Stomach smooth muscle (tissue), 2 donors: ENCODE results near the gene CSNK1A1L.

Experiments used
- H3K27ac ChIP-seq: one replicate; pipeline ENCODE4 v1.7.0; 2013; ENCODE audit warnings: mild to moderate bottlenecking, low read length, inconsistent platforms
- H3K27me3 ChIP-seq, 2 donors: one replicate each; pipeline ENCODE4 v1.7.0; 2013; ENCODE audit warnings: low read length in 2 of 2; ENCODE audit not compliant: insufficient read depth in 2 of 2, control insufficient read depth in 1 of 2
- H3K36me3 ChIP-seq, 2 donors: one replicate each; pipeline ENCODE4 v1.7.0; 2013; ENCODE audit warnings: low read length in 2 of 2; ENCODE audit not compliant: control insufficient read depth in 2 of 2, insufficient read depth in 2 of 2
- H3K4me1 ChIP-seq: one replicate; pipeline ENCODE4 v1.7.0; 2013; ENCODE audit warnings: low read length; ENCODE audit not compliant: control insufficient read depth, insufficient read depth
- H3K4me3 ChIP-seq, 2 donors: one replicate each; pipeline ENCODE4 v1.7.0; 2013; ENCODE audit warnings: low read length in 2 of 2
- H3K9ac ChIP-seq, 2 donors: one replicate each; pipeline ENCODE4 v1.7.0; 2013; ENCODE audit warnings: low read length in 2 of 2, mild to moderate bottlenecking in 1 of 2
- H3K9me3 ChIP-seq, 2 donors: one replicate each; pipeline ENCODE4 v1.7.0; 2013; ENCODE audit warnings: low read length in 2 of 2; ENCODE audit not compliant: control insufficient read depth in 2 of 2
- donor health status: healthy.
- donor health status: Pancreatic carcinoma.

CSNK1A1L gene

DNA sequence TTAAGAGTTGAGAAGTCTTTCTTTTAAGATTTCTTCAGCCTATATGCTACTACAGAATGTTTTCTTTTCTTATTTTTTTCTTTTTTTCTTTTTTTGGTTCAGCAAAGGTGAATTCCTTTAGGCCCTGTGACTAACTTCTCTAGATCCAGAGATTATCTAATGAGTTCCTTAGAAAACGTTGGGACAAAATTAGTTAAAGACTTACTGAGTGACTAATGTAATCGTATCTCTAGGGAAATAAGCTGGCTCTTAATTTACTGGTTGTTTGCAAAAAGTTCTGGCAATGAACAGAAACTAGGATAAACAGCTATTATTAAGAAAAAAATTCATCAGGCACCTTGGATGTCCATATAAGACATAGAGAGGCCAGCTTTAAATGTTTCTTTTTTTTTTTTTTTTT is 30.7 kb upstream of the CSNK1A1L start:
- Histone ChIP-seq H3K9ac (no peak overlapping the region), H3K4me3 (no peak overlapping the region), H3K4me1 (no peaks in the 10 kb centered on the region), H3K27me3 (no peaks in the 10 kb centered on the region), H3K9me3 (no peaks in the 10 kb centered on the region), H3K27ac (no peak overlapping the region), H3K36me3 (no peaks in the 10 kb centered on the region)

DNA sequence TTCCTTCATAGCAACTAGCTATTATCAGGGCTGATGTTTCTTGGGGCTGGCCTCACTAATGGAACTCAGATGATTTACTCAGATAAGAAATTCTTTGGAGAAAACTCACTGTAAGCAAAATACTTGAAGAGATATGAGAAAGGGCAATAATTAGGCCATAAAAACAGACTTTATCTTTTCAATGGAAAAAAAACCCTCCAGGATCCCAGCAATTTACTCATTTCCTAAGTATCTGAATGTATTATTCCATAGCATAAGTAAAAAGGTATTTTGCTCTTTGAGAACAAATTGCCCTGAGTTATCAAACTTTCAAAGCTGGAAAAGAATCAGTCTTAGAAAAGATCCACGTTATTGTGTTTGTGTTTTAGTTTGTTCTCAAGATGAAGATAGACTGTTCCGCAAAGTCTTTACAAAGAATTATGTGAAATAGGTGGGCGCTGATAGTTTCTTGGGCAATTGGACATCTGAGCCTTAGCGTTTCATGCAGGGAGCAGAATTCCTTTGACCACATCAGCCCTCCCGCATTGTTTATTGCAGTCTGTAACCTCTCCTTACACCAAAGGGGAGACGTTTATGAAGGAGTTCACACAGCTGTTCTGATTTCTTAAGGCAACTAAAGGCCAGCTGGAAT is 29.1 kb upstream of the CSNK1A1L start:
- no peak overlapping the region for H3K4me3 ChIP-seq
- no peak overlapping the region for H3K9ac ChIP-seq
- H3K27ac ChIP-seq = no peak overlapping the region
- H3K36me3 ChIP-seq = no peaks in the 10 kb centered on the region
- no peaks in the 10 kb centered on the region for H3K4me1 ChIP-seq
- H3K9me3 ChIP-seq = no peaks in the 10 kb centered on the region
- H3K27me3 ChIP-seq = no peaks in the 10 kb centered on the region

DNA sequence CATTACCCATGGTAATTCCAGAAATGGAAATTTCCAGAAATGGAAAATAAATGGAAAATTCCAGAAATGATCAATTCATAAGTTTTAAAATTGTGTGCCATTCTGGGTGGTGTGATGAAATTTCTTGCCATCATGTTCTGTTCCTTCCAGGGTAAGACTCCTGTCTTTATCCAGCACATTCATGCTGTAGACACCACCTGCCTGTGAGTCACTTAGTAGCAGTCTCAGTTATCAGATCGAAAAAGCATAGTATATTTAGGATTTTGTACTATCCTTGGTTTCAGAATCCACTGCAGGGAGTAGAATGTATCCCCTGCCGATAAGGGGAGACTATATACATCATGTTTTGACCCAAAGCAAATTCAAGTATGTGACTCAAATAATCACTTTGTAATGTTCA is 26.7 kb upstream of the CSNK1A1L start:
- Histone ChIP-seq H3K27me3 (no peaks in the 10 kb centered on the region), H3K9ac (no peak overlapping the region), H3K4me3 (no peak overlapping the region), H3K36me3 (no peaks in the 10 kb centered on the region), H3K4me1 (peaks cover 6% of the 10 kb centered on the region), H3K27ac (no peak overlapping the region), H3K9me3 (no peaks in the 10 kb centered on the region)

DNA sequence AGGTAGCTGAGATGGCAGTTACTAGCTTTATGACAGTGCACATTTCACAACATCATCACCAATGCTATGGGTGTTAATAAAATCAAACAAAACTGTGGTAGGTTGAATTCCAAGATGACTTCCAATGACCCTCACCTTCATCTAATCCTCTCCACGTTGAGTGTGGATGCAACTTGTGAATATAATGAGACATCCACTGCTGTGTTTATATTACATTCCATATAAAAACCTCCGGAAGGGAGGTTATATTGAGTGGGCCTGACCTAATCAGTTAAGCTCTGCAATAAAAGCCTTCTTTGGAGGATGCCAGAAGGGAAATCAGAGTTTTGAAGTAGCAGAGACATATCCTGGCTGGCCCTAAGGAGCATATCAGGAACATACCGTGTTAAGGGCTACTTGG is 25.6 kb upstream of the CSNK1A1L start:
- Histone ChIP-seq H3K9me3 (no peaks in the 10 kb centered on the region), H3K27me3 (no peaks in the 10 kb centered on the region), H3K27ac (no peak overlapping the region), H3K4me1 (peaks cover 7% of the 10 kb centered on the region), H3K9ac (no peak overlapping the region), H3K4me3 (no peak overlapping the region), H3K36me3 (no peaks in the 10 kb centered on the region)

DNA sequence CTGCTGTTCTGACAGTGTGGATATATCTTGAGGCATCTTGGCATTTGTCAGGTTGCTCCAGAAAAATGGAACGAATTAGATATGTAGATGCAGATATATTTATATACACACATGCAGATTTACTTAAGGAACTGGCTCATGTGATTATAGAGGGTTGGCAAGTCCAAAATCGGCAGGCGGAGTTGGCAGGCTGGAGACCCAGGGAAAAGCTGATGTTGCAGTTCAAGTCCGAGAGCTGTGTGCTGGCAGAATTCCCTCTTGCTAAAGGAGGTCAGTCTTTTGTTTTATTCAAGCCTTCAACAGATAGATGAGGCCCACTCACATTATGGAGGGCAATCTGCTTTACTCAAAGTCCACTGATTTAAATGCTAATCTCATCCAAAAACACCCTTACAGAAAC is 24.4 kb upstream of the CSNK1A1L start:
- Histone ChIP-seq H3K4me1 (peaks cover 7% of the 10 kb centered on the region), H3K4me3 (no peak overlapping the region), H3K27ac (no peak overlapping the region), H3K9me3 (no peaks in the 10 kb centered on the region), H3K9ac (no peak overlapping the region), H3K36me3 (no peaks in the 10 kb centered on the region), H3K27me3 (no peaks in the 10 kb centered on the region)

DNA sequence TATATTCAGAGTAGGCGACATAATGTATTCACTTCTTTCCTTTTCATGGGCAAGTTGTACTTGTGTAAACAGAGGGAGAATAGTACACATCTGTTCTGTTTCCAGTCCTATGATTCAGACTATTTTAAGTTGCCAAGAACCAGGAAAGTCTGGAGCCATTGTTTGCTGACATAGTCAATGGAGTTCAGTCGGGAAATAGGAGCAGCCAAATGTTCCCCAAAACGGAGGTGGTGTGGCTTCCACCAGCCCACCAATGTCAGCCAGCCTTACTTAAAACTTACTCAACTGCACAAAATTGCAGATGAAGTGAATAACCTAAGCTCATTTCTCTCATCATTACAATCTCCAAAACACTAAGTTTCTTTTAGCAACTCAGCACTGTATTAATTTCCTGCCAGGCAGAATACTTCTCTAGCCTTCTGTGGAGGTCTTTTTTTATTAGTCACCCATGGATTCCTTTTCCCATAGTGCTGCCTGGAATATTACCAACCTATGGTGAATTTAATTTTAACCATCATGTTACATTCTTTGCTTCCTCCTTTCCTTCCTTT is 22.3 kb upstream of the CSNK1A1L start:
- H3K4me1 ChIP-seq = peaks cover 7% of the 10 kb centered on the region
- peak overlapping the region in 1 of 2 donors; percentile 7 for H3K4me3 ChIP-seq
- no peaks in the 10 kb centered on the region for H3K27me3 ChIP-seq
- H3K27ac ChIP-seq = peak overlapping the region; percentile 42
- H3K9me3 ChIP-seq = no peaks in the 10 kb centered on the region
- H3K36me3 ChIP-seq = no peaks in the 10 kb centered on the region
- H3K9ac ChIP-seq = peak overlapping the region in 1 of 2 donors; percentile 23

DNA sequence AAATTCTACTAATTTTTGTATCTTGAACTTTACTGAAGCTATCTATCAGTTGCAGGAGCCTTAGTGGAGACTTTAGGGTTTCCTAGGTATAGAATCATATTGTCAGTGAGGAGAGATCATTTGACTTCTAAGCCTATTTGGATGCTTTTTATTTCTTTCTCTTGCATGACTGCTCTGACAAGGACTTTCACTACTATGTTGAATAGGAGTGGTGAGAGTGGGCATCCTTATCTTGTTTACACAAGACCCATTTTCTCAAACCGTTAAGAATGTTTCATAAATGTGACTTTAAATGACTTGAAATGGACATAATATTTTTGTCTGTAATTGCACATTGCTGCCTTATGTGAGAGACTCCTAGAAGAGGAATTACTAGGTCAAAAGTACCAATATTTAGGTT is 17.9 kb upstream of the CSNK1A1L start:
- no peak overlapping the region for H3K27ac ChIP-seq
- H3K9ac ChIP-seq = no peak overlapping the region
- no peaks in the 10 kb centered on the region for H3K27me3 ChIP-seq
- H3K4me3 ChIP-seq = no peak overlapping the region
- peaks cover 4% of the 10 kb centered on the region for H3K4me1 ChIP-seq
- H3K9me3 ChIP-seq = no peaks in the 10 kb centered on the region
- no peaks in the 10 kb centered on the region for H3K36me3 ChIP-seq

DNA sequence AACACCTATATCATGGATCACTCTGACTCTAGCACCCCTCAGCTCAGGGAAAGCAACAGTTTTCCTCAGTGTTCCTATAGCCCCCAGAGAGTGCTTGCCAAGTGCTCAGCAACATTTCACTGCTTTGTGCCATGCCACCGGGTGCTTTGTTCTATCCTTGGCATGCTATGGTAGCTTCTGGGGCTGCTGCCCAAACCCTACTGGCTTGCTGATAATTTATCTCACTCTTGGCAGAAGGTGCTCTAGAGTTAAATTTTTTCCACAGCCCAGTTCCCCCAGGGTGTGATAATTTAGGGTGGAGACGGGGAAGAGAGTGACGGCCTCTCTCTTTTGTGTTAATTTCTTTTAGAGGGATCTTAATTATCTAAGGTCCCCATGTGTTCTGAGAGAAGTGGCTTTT is 12.6 kb upstream of the CSNK1A1L start:
- Histone ChIP-seq H3K4me1 (peaks cover 3% of the 10 kb centered on the region), H3K9me3 (no peaks in the 10 kb centered on the region), H3K9ac (no peak overlapping the region), H3K4me3 (peak overlapping the region in 1 of 2 donors; percentile 35), H3K27ac (no peak overlapping the region), H3K36me3 (no peaks in the 10 kb centered on the region), H3K27me3 (no peaks in the 10 kb centered on the region)

DNA sequence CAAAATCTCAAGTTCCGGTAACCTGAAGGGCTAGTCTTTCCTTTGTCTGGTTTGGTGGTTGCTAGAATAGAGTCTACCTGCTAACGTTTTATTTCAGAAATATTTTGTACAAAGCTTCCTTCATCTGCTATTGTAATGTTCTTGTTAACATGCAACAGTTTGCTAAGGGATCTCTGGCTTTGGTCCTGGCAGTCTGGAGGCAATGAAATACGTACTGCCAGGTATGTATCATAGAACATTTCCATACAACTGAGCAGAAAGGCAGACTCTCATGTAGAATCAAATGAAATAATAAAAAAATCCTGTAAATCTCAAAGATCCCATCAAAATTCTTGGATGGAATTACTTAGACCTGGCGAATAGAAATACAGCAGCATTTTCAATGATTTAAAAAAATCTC is 8.8 kb upstream of the CSNK1A1L start:
- Histone ChIP-seq H3K4me3 (no peak overlapping the region), H3K27me3 (no peaks in the 10 kb centered on the region), H3K27ac (no peak overlapping the region), H3K4me1 (peaks cover 3% of the 10 kb centered on the region), H3K9me3 (no peaks in the 10 kb centered on the region), H3K36me3 (no peaks in the 10 kb centered on the region), H3K9ac (no peak overlapping the region)

DNA sequence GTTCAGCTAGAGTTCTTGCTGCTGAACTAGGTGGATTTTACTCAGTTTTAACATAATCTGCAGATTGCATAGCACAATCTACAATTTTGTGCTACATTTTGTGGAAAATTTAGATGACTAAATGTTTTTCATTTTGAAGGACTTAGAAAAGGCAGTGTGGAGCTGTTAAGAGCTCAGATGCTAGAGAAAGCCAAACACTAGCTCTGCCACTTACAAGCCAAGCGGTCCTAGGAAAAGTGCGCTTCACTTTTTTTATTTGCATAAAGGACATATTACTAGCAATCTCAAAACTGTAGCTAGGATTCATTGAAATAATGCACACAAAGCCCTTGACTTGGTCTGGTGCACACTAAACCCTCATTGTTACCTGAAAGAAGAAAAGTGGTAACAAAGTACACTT is 8.1 kb upstream of the CSNK1A1L start:
- Histone ChIP-seq H3K36me3 (no peaks in the 10 kb centered on the region), H3K4me3 (no peak overlapping the region), H3K9me3 (no peaks in the 10 kb centered on the region), H3K27me3 (no peaks in the 10 kb centered on the region), H3K9ac (no peak overlapping the region), H3K27ac (no peak overlapping the region), H3K4me1 (peaks cover 3% of the 10 kb centered on the region)

DNA sequence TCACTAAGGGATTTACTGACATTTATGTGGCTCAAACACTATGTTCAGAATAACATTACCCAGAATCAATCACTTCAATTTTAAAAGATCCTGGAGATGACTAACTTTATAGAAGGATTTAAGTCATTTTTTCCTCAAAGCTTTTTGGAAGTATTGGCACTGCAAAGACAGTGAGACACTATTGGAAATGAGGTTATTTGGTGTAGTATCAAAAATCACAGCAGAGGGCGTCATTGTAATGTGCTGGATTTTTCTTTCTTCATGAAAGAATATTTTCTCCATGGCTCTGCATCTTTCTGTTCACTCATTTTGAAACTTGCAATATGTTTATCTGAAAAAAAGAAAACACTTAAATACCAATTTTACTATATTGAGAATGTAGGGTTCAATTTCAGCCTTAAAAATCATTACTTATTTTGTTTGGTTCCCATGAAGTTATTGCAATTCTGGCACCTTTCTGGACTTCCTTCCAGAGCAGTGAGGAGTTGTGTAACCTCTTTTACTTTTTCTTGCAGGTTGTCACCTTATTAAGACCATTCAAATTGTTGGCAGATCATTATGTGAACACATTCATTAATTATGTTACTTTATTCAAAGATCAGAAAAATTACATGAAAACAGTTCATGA is 3.7 kb upstream of the CSNK1A1L start:
- Histone ChIP-seq H3K9ac (no peak overlapping the region), H3K36me3 (no peaks in the 10 kb centered on the region), H3K4me3 (no peak overlapping the region), H3K9me3 (no peaks in the 10 kb centered on the region), H3K27ac (no peak overlapping the region), H3K27me3 (no peaks in the 10 kb centered on the region), H3K4me1 (no peaks in the 10 kb centered on the region)
